HepG2 (cell line): Measurements from ENCODE around the gene IFT57. TPM values are rescaled to one million over a fixed set of nuclear protein-coding genes. Genes with fewer than 3 reads are reported as not detected.

Source experiments
- ATAC-seq: fragments of 200-7000 bp; cut with Tn5 transposase; 3 replicates; pipeline ENCODE4 v1.9.1; 2020; ENCODE audit warnings: mild to moderate bottlenecking, moderate library complexity
- BruUV-seq: library from RNA; stranded (reverse); fragments of 400-500 nt; replicated peaks from 2 replicates; lab custom pipeline; 2021; lab: Mats Ljungman, UMichigan
- CTCF ChIA-PET: fragments of 300-600 bp; formaldehyde crosslinking; extraction: SDS; loops from one replicate; lab custom pipeline; 2021; ENCODE audit warnings: low total read pairs, inconsistent platforms, low intra/inter-chr PET ratio; lab: Yijun Ruan, JAX
- POLR2A ChIA-PET: fragments of 350-600 bp; sonication (Branson Sonifier 250); formaldehyde crosslinking; loops from one replicate; lab custom pipeline; 2020; ENCODE audit warnings: antibody characterized with exemption, inconsistent platforms; lab: Yijun Ruan, JAX
- DNase-seq: peaks from one replicate; pipeline ENCODE4 v3.0.0-alpha.2; 2015; ENCODE audit warnings: low spot score
- FAIRE-seq: peaks from 3 replicates; lab custom pipeline; 2011; peaks lifted over from hg19 to GRCh38; lab: Jason Lieb, UNC
- H2AFZ ChIP-seq: one replicate; pipeline ENCODE4 v1.6.1; 2011; ENCODE audit warnings: low read length, inconsistent platforms
- H3K27ac ChIP-seq: fragments of 300-600 bp; 3 replicates; pipeline ENCODE4 v1.8.0; 2011; ENCODE audit warnings: mixed run types, mild to moderate bottlenecking, mixed read lengths, low read length, inconsistent platforms; ENCODE audit not compliant: insufficient read depth; ENCODE audit errors: extremely low read length
- H3K27me3 ChIP-seq, 2 experiments: fragments of 200-600 bp in 1 of 2; 2 replicates in 1 of 2; 3 replicates in 1 of 2; pipeline versions ENCODE4 v1.6.0 to v1.8.0; 2011; ENCODE audit warnings: low read length in 2 of 2, mild to moderate bottlenecking in 2 of 2, moderate library complexity in 2 of 2, inconsistent platforms in 1 of 2; ENCODE audit not compliant: insufficient read depth in 2 of 2, control insufficient read depth in 1 of 2
- H3K36me3 ChIP-seq, 2 experiments: fragments of 200-600 bp in 1 of 2; replicated peaks in 1 of 2; 2 replicates in 1 of 2; 3 replicates in 1 of 2; pipeline versions ENCODE4 v1.5.1 to v1.8.0; 2011; ENCODE audit warnings: low read length in 2 of 2, inconsistent platforms in 1 of 2; ENCODE audit not compliant: insufficient read depth in 2 of 2, control insufficient read depth in 1 of 2
- H3K4me1 ChIP-seq: 2 replicates; pipeline ENCODE4 v1.5.1; 2012; ENCODE audit warnings: low read length, inconsistent platforms; ENCODE audit not compliant: insufficient read depth
- H3K4me2 ChIP-seq: 2 replicates; pipeline ENCODE4 v1.6.0; 2011; ENCODE audit warnings: low read depth, low read length, inconsistent platforms
- H3K4me3 ChIP-seq, 3 experiments: fragments of 200-600 bp in 1 of 3; sonication (generic), shearing (Covaris generic) in 1 of 3; replicated peaks in 1 of 3; 2 replicates each; pipeline ENCODE4 v1.5.1; 2011 to 2016; ENCODE audit warnings: low read length in 3 of 3, inconsistent platforms in 2 of 3, low read depth in 2 of 3, mild to moderate bottlenecking in 2 of 3, control low read depth in 1 of 3, mixed read lengths in 1 of 3; ENCODE audit not compliant: insufficient read depth in 1 of 3
- H3K79me2 ChIP-seq: one replicate; pipeline ENCODE4 v1.6.1; 2011; ENCODE audit warnings: low read length, inconsistent platforms; ENCODE audit not compliant: insufficient read depth
- H3K9ac ChIP-seq: 2 replicates; pipeline ENCODE4 v1.6.0; 2011; ENCODE audit warnings: mild to moderate bottlenecking, low read depth, low read length, inconsistent platforms; ENCODE audit not compliant: insufficient read depth
- H3K9me3 ChIP-seq: 2 replicates; pipeline ENCODE4 v1.5.1; 2012; ENCODE audit warnings: mild to moderate bottlenecking, low read length
- H4K20me1 ChIP-seq: 2 replicates; pipeline ENCODE4 v1.6.0; 2011; ENCODE audit warnings: inconsistent platforms, mild to moderate bottlenecking, low read length, moderate library complexity; ENCODE audit not compliant: insufficient read depth
- BRCA1 ChIP-seq: sonication (generic); formaldehyde crosslinking; IDR thresholded peaks from 2 replicates; pipeline ENCODE4 v1.4.0; 2020; ENCODE audit warnings: missing genetic modification reagents
- HHEX ChIP-seq: IDR thresholded peaks from 2 replicates; pipeline ENCODE4 v1.6.1; 2016; ENCODE audit warnings: control low read depth
- WGBS: methylation state at CpG from one replicate; pipeline ENCODE4 v1.1.6; 2017; ENCODE audit warnings: low lambda C conversion rate; 5-methylcytosine and 5-hydroxymethylcytosine counted together
- in situ Hi-C: cut with HindIII; loops from 2 replicates; pipeline ENCODE4 v1.10.0; 2017; ENCODE audit warnings: low pct_unique_long_range_greater_than_20kb; ENCODE audit not compliant: extremely low pct_ligation_motif_present
- intact Hi-C: fragments of 100-400 bp; cut with micrococcal nuclease; formaldehyde crosslinking; loops from one replicate; pipeline ENCODE4 v1.10.0; 2022; ENCODE audit not compliant: unreplicated experiment
- polyA plus RNA-seq, 8 experiments: library from polyadenylated mRNA; depleted of rRNA in 3 of 8; stranded (reverse) in 7 of 8; unstranded in 1 of 8; fragments of >200 nt; fragmentation: Illumina TruSeq in 4 of 8; extraction: Trizol in 4 of 8; gene quantifications; 2 replicates each; pipeline versions ENCODE4 v1.2.1 to v1.2.3, GENCODE V29; 2011 to 2016; ENCODE audit warnings: low read depth in 4 of 8, missing spikeins in 1 of 8, mixed read lengths in 1 of 8; ENCODE audit not compliant: insufficient read depth in 1 of 8
- total RNA-seq, 5 experiments: library from RNA; depleted of rRNA; stranded (reverse); fragments of >200 nt; fragmentation: Illumina TruSeq; extraction: Trizol; gene quantifications; 2 replicates each; pipeline ENCODE4 v1.2.3, GENCODE V29; 2016; ENCODE audit warnings: low read depth in 1 of 5
- TF ChIP-seq, protein P1 (sequence below), 2 experiments: IDR thresholded peaks; 2 replicates each; pipeline ENCODE4 v1.6.1; 2011 to 2012; ENCODE audit warnings: low read length in 2 of 2, borderline replicate concordance in 1 of 2, low read depth in 1 of 2, mild to moderate bottlenecking in 1 of 2, moderate library complexity in 1 of 2
- TF ChIP-seq, protein P2 (sequence below): sonication (generic); formaldehyde crosslinking; IDR thresholded peaks from 2 replicates; pipeline ENCODE4 v1.4.0; 2020; ENCODE audit warnings: missing genetic modification reagents
- TF ChIP-seq, protein P3 (sequence below): sonication (generic); formaldehyde crosslinking; IDR thresholded peaks from 2 replicates; pipeline ENCODE4 v1.4.0; 2020; ENCODE audit warnings: low read depth, mild to moderate bottlenecking, missing genetic modification reagents
- TF ChIP-seq, protein P4 (sequence below): sonication (generic); formaldehyde crosslinking; IDR thresholded peaks from 2 replicates; pipeline ENCODE4 v1.4.0; 2020; ENCODE audit warnings: missing genetic modification reagents

Gene IFT57
- total and polyA plus RNA-seq, 2 of the 13 experiments (the other 11 are each of a cell fraction or from before 2014, with no cell fraction given) = 5.5 to 14.5 TPM

DNA sequence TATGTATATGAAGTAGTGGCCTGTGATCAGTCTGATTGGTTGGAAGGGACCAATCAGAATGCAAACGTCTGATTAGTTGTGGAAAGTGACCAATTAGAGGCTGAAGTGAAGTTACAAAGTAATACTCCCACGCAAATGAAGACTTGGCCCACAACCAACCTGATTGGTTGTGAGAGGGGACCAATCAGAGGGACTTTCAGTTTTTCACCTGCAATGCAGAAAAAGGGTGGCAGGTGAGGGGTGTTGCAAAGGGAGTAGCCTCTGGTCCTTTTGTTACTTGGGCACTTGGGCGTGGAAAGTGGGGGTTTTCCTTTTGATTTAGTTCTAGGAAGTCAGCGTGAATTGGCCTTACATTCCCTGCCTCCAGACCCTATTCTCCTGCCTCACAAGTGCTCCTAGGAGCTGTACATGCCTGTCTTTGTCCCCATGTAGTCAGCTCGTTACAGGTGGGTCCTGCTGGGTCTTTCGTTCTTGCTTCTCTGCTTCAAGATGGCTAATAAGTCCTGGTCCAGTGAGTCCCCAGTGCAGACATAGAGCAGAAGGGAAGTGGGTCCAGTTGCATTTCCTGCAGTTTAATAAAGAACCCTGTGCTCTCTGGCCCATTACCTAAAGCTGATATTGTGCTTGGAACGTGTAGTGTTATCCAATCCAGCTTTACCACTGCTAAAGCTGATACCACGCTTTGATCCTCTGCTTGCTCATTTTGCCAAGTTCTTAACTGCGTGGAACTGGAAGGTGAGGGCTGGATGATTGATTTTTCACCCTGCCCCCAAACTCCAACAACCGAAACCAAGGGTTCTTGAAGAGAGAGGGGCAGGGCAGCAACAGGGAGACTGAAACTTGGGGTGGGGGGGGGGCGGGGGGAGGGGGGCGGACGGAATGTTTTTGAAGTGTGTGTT, 85.4 kb downstream of the IFT57 start (continued):
- TF ChIP-seq, protein P1, sequence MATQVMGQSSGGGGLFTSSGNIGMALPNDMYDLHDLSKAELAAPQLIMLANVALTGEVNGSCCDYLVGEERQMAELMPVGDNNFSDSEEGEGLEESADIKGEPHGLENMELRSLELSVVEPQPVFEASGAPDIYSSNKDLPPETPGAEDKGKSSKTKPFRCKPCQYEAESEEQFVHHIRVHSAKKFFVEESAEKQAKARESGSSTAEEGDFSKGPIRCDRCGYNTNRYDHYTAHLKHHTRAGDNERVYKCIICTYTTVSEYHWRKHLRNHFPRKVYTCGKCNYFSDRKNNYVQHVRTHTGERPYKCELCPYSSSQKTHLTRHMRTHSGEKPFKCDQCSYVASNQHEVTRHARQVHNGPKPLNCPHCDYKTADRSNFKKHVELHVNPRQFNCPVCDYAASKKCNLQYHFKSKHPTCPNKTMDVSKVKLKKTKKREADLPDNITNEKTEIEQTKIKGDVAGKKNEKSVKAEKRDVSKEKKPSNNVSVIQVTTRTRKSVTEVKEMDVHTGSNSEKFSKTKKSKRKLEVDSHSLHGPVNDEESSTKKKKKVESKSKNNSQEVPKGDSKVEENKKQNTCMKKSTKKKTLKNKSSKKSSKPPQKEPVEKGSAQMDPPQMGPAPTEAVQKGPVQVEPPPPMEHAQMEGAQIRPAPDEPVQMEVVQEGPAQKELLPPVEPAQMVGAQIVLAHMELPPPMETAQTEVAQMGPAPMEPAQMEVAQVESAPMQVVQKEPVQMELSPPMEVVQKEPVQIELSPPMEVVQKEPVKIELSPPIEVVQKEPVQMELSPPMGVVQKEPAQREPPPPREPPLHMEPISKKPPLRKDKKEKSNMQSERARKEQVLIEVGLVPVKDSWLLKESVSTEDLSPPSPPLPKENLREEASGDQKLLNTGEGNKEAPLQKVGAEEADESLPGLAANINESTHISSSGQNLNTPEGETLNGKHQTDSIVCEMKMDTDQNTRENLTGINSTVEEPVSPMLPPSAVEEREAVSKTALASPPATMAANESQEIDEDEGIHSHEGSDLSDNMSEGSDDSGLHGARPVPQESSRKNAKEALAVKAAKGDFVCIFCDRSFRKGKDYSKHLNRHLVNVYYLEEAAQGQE (IDR thresholded peaks at IDR 0.05; ENCODE audit: borderline replicate concordance in 1 of 2, low read depth in 1 of 2, low read length in 2 of 2) = no peak
- TF ChIP-seq, protein P2, sequence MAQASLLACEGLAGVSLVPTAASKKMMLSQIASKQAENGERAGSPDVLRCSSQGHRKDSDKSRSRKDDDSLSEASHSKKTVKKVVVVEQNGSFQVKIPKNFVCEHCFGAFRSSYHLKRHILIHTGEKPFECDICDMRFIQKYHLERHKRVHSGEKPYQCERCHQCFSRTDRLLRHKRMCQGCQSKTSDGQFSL (CRISPR knock-in tag) = no peak

DNA sequence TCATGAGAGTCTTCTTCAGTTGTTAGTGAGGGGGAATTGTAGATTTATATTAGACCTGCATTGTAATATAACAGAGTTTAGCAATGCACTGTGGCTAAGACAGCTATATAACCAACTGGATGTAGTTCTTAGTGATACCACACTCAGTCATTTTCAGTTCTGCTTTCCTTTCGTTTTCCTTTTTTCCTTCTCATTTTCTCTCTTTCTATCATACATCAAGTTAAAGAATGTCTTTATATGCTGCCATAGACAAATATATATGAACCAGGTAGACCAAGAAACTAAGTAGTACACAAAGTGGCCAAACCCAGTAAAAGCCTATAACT, 87.7 kb downstream of the IFT57 start:
- Histone ChIP-seq H2AFZ (no peak overlapping the region), H3K4me3 (no peak overlapping the region), H3K36me3 (no peaks in the 10 kb centered on the region), H3K27ac (no peak overlapping the region), H3K4me1 (no peaks in the 10 kb centered on the region), H3K27me3 (no peaks in the 10 kb centered on the region; a peak in 1 of 5 replicates), H3K79me2 (no peaks in the 10 kb centered on the region), H3K4me2 (no peak overlapping the region), H4K20me1 (no peaks in the 10 kb centered on the region), H3K9me3 (no peaks in the 10 kb centered on the region), H3K9ac (no peak overlapping the region)
- no peak for FAIRE-seq
- ChIA-PET POLR2A (no interaction called here), CTCF (no interaction called here)
- DNase-seq = no peak
- intact Hi-C loops = no loop called here
- no peak for ATAC-seq
- WGBS = 0% methylated on average over 1 of the region's 1 CpG
- no TSS peak for BruUV-seq
- in situ Hi-C loops = no loop called here
- TF ChIP-seq, protein P3, sequence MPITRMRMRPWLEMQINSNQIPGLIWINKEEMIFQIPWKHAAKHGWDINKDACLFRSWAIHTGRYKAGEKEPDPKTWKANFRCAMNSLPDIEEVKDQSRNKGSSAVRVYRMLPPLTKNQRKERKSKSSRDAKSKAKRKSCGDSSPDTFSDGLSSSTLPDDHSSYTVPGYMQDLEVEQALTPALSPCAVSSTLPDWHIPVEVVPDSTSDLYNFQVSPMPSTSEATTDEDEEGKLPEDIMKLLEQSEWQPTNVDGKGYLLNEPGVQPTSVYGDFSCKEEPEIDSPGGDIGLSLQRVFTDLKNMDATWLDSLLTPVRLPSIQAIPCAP (CRISPR knock-in tag) = no peak
- TF ChIP-seq HHEX (no peak), BRCA1 (no peak)
- TF ChIP-seq, protein P2 (CRISPR knock-in tag) = no peak
- TF ChIP-seq, protein P4, sequence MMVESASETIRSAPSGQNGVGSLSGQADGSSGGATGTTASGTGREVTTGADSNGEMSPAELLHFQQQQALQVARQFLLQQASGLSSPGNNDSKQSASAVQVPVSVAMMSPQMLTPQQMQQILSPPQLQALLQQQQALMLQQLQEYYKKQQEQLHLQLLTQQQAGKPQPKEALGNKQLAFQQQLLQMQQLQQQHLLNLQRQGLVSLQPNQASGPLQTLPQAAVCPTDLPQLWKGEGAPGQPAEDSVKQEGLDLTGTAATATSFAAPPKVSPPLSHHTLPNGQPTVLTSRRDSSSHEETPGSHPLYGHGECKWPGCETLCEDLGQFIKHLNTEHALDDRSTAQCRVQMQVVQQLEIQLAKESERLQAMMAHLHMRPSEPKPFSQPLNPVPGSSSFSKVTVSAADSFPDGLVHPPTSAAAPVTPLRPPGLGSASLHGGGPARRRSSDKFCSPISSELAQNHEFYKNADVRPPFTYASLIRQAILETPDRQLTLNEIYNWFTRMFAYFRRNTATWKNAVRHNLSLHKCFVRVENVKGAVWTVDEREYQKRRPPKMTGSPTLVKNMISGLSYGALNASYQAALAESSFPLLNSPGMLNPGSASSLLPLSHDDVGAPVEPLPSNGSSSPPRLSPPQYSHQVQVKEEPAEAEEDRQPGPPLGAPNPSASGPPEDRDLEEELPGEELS (CRISPR knock-in tag) = no peak
